Measurements from ENCODE around the gene USP4.
A peak's percentile ranks its signal among the peaks of the same experiment; 100 is the strongest.
"Not testable (repeated sequence)": the region's sequence is repeated elsewhere in the genome, so short reads cannot be mapped to it uniquely, and the experiment has no call there.

The USP4 gene

GRCh38 chr3:49339941-49340800 lies at the start of gene USP4:
Gene USP4 (minus strand): TSS chr3:49340053. CDS start chr3:49340024, 29 bp downstream.
- DNase-seq (ENCODE audit: low spot score) = peak; percentile 93

GRCh38 chr3:49389297-49389696 lies 49.4 kb upstream of the USP4 start:
- no peak for DNase-seq (ENCODE audit: low spot score)

- DNase-seq (ENCODE audit: low spot score) = no peak
Measured at GRCh38 chr3:49388289-49388820, 48.5 kb upstream of the USP4 start.

- no peak for DNase-seq (ENCODE audit: low spot score)
Measured at GRCh38 chr3:49387721-49388120, 47.9 kb upstream of the USP4 start.

- DNase-seq (ENCODE audit: low spot score) = no peak
Measured at GRCh38 chr3:49386056-49386756, 46.4 kb upstream of the USP4 start.

GRCh38 chr3:49385617-49386016 lies 45.8 kb upstream of the USP4 start:
- DNase-seq (ENCODE audit: low spot score) = no peak

- no peak for DNase-seq (ENCODE audit: low spot score)
Measured at GRCh38 chr3:49383387-49383786, 43.5 kb upstream of the USP4 start.

GRCh38 chr3:49378249-49378895 lies 38.5 kb upstream of the USP4 start:
- no peak for DNase-seq (ENCODE audit: low spot score)

GRCh38 chr3:49377483-49377882 lies 37.6 kb upstream of the USP4 start:
- DNase-seq (ENCODE audit: low spot score) = peak; percentile 45

GRCh38 chr3:49371946-49372345 lies 32.1 kb upstream of the USP4 start:
- no peak for DNase-seq (ENCODE audit: low spot score)

GRCh38 chr3:49370585-49371290 lies 30.9 kb upstream of the USP4 start:
- DNase-seq (ENCODE audit: low spot score) = no peak

GRCh38 chr3:49362561-49362960 lies 22.7 kb upstream of the USP4 start:
- no peak for DNase-seq (ENCODE audit: low spot score)

GRCh38 chr3:49359623-49360022 lies 19.8 kb upstream of the USP4 start:
- no peak for DNase-seq (ENCODE audit: low spot score)

- DNase-seq (ENCODE audit: low spot score) = no peak
Measured at GRCh38 chr3:49358884-49359225, 19.0 kb upstream of the USP4 start.

- peak; percentile 72 for DNase-seq (ENCODE audit: low spot score)
Measured at GRCh38 chr3:49358217-49358883, 18.5 kb upstream of the USP4 start, which contains the start of gene GPX1. Gene GPX1 (minus strand): TSS chr3:49358353. CDS start chr3:49358278, 75 bp downstream.

GRCh38 chr3:49357443-49358216 lies 17.8 kb upstream of the USP4 start:
- not testable (repeated sequence) for DNase-seq (ENCODE audit: low spot score)

GRCh38 chr3:49357095-49357442 lies 17.2 kb upstream of the USP4 start:
- not testable (repeated sequence) for DNase-seq (ENCODE audit: low spot score)

- DNase-seq (ENCODE audit: low spot score) = no peak
Measured at GRCh38 chr3:49352890-49353421, 13.1 kb upstream of the USP4 start.

GRCh38 chr3:49352281-49352680 lies 12.4 kb upstream of the USP4 start:
- no peak for DNase-seq (ENCODE audit: low spot score)

- no peak for DNase-seq (ENCODE audit: low spot score)
Measured at GRCh38 chr3:49351521-49352011, 11.7 kb upstream of the USP4 start.
